HepG2 (cell line): ENCODE data around the gene KCTD1. TPM values are rescaled to one million over a fixed set of nuclear protein-coding genes. Genes with fewer than 3 reads are reported as not detected.

Experiments
- ATAC-seq: fragments of 200-7000 bp; cut with Tn5 transposase; 3 replicates; pipeline ENCODE4 v1.9.1; 2020; ENCODE audit warnings: mild to moderate bottlenecking, moderate library complexity
- BruUV-seq: library from RNA; stranded (reverse); fragments of 400-500 nt; replicated peaks from 2 replicates; lab custom pipeline; 2021; lab: Mats Ljungman, UMichigan
- CTCF ChIA-PET: fragments of 300-600 bp; formaldehyde crosslinking; extraction: SDS; loops from one replicate; lab custom pipeline; 2021; ENCODE audit warnings: low total read pairs, inconsistent platforms, low intra/inter-chr PET ratio; lab: Yijun Ruan, JAX
- POLR2A ChIA-PET: fragments of 350-600 bp; sonication (Branson Sonifier 250); formaldehyde crosslinking; loops from one replicate; lab custom pipeline; 2020; ENCODE audit warnings: antibody characterized with exemption, inconsistent platforms; lab: Yijun Ruan, JAX
- DNase-seq: peaks from one replicate; pipeline ENCODE4 v3.0.0-alpha.2; 2015; ENCODE audit warnings: low spot score
- FAIRE-seq: peaks from 3 replicates; lab custom pipeline; 2011; peaks lifted over from hg19 to GRCh38; lab: Jason Lieb, UNC
- H2AFZ ChIP-seq: one replicate; pipeline ENCODE4 v1.6.1; 2011; ENCODE audit warnings: low read length, inconsistent platforms
- H3K27ac ChIP-seq: fragments of 300-600 bp; 3 replicates; pipeline ENCODE4 v1.8.0; 2011; ENCODE audit warnings: mixed run types, mild to moderate bottlenecking, mixed read lengths, low read length, inconsistent platforms; ENCODE audit not compliant: insufficient read depth; ENCODE audit errors: extremely low read length
- H3K27me3 ChIP-seq, 2 experiments: fragments of 200-600 bp in 1 of 2; 2 replicates in 1 of 2; 3 replicates in 1 of 2; pipeline versions ENCODE4 v1.6.0 to v1.8.0; 2011; ENCODE audit warnings: low read length in 2 of 2, mild to moderate bottlenecking in 2 of 2, moderate library complexity in 2 of 2, inconsistent platforms in 1 of 2; ENCODE audit not compliant: insufficient read depth in 2 of 2, control insufficient read depth in 1 of 2
- H3K36me3 ChIP-seq, 2 experiments: fragments of 200-600 bp in 1 of 2; replicated peaks in 1 of 2; 2 replicates in 1 of 2; 3 replicates in 1 of 2; pipeline versions ENCODE4 v1.5.1 to v1.8.0; 2011; ENCODE audit warnings: low read length in 2 of 2, inconsistent platforms in 1 of 2; ENCODE audit not compliant: insufficient read depth in 2 of 2, control insufficient read depth in 1 of 2
- H3K4me1 ChIP-seq: 2 replicates; pipeline ENCODE4 v1.5.1; 2012; ENCODE audit warnings: low read length, inconsistent platforms; ENCODE audit not compliant: insufficient read depth
- H3K4me2 ChIP-seq: 2 replicates; pipeline ENCODE4 v1.6.0; 2011; ENCODE audit warnings: low read depth, low read length, inconsistent platforms
- H3K4me3 ChIP-seq, 3 experiments: fragments of 200-600 bp in 1 of 3; sonication (generic), shearing (Covaris generic) in 1 of 3; replicated peaks in 1 of 3; 2 replicates each; pipeline ENCODE4 v1.5.1; 2011 to 2016; ENCODE audit warnings: low read length in 3 of 3, inconsistent platforms in 2 of 3, low read depth in 2 of 3, mild to moderate bottlenecking in 2 of 3, control low read depth in 1 of 3, mixed read lengths in 1 of 3; ENCODE audit not compliant: insufficient read depth in 1 of 3
- H3K79me2 ChIP-seq: one replicate; pipeline ENCODE4 v1.6.1; 2011; ENCODE audit warnings: low read length, inconsistent platforms; ENCODE audit not compliant: insufficient read depth
- H3K9ac ChIP-seq: 2 replicates; pipeline ENCODE4 v1.6.0; 2011; ENCODE audit warnings: mild to moderate bottlenecking, low read depth, low read length, inconsistent platforms; ENCODE audit not compliant: insufficient read depth
- H3K9me3 ChIP-seq: 2 replicates; pipeline ENCODE4 v1.5.1; 2012; ENCODE audit warnings: mild to moderate bottlenecking, low read length
- H4K20me1 ChIP-seq: 2 replicates; pipeline ENCODE4 v1.6.0; 2011; ENCODE audit warnings: inconsistent platforms, mild to moderate bottlenecking, low read length, moderate library complexity; ENCODE audit not compliant: insufficient read depth
- CBX1 ChIP-seq: IDR thresholded peaks from one replicate; pipeline ENCODE4 v1.6.1; 2016; ENCODE audit warnings: antibody characterized with exemption, low read depth
- ERF ChIP-seq: IDR thresholded peaks from 2 replicates; pipeline ENCODE4 v1.6.1; 2018; ENCODE audit warnings: missing biosample characterization, missing genetic modification reagents
- MBD4 ChIP-seq: IDR thresholded peaks from 2 replicates; pipeline ENCODE4 v1.6.1; 2012; ENCODE audit warnings: low read length, inconsistent platforms, borderline replicate concordance
- NFKB2 ChIP-seq: sonication (generic); formaldehyde crosslinking; IDR thresholded peaks from 2 replicates; pipeline ENCODE4 v1.4.0; 2020; ENCODE audit warnings: missing genetic modification reagents, borderline replicate concordance
- PPARG ChIP-seq: conservative IDR thresholded peaks from 2 replicates; pipeline ENCODE4 v1.6.1; 2016; ENCODE audit warnings: missing biosample characterization, missing genetic modification reagents
- SNAPC4 ChIP-seq: sonication (generic); formaldehyde crosslinking; IDR thresholded peaks from 2 replicates; pipeline ENCODE4 v1.4.0; 2020; ENCODE audit warnings: mild to moderate bottlenecking, missing genetic modification reagents
- TFE3 ChIP-seq: IDR thresholded peaks from 2 replicates; pipeline ENCODE4 v1.6.1; 2016
- ZBTB38 ChIP-seq: sonication (generic); formaldehyde crosslinking; IDR thresholded peaks from 2 replicates; pipeline ENCODE4 v1.5.1; 2020; ENCODE audit warnings: mild to moderate bottlenecking, missing genetic modification reagents
- ZFYVE20 ChIP-seq: sonication (generic); formaldehyde crosslinking; IDR thresholded peaks from 2 replicates; pipeline ENCODE4 v1.8.0; 2023; ENCODE audit warnings: low read depth, mild to moderate bottlenecking, moderate library complexity, missing genetic modification reagents, borderline replicate concordance
- WGBS: methylation state at CpG from one replicate; pipeline ENCODE4 v1.1.6; 2017; ENCODE audit warnings: low lambda C conversion rate; 5-methylcytosine and 5-hydroxymethylcytosine counted together
- in situ Hi-C: cut with HindIII; loops from 2 replicates; pipeline ENCODE4 v1.10.0; 2017; ENCODE audit warnings: low pct_unique_long_range_greater_than_20kb; ENCODE audit not compliant: extremely low pct_ligation_motif_present
- intact Hi-C: fragments of 100-400 bp; cut with micrococcal nuclease; formaldehyde crosslinking; loops from one replicate; pipeline ENCODE4 v1.10.0; 2022; ENCODE audit not compliant: unreplicated experiment
- polyA plus RNA-seq, 8 experiments: library from polyadenylated mRNA; depleted of rRNA in 3 of 8; stranded (reverse) in 7 of 8; unstranded in 1 of 8; fragments of >200 nt; fragmentation: Illumina TruSeq in 4 of 8; extraction: Trizol in 4 of 8; gene quantifications; 2 replicates each; pipeline versions ENCODE4 v1.2.1 to v1.2.3, GENCODE V29; 2011 to 2016; ENCODE audit warnings: low read depth in 4 of 8, missing spikeins in 1 of 8, mixed read lengths in 1 of 8; ENCODE audit not compliant: insufficient read depth in 1 of 8
- total RNA-seq, 5 experiments: library from RNA; depleted of rRNA; stranded (reverse); fragments of >200 nt; fragmentation: Illumina TruSeq; extraction: Trizol; gene quantifications; 2 replicates each; pipeline ENCODE4 v1.2.3, GENCODE V29; 2016; ENCODE audit warnings: low read depth in 1 of 5

The KCTD1 gene
- total and polyA plus RNA-seq, 2 of the 13 experiments (the other 11 are each of a cell fraction or from before 2014, with no cell fraction given), result 2.7 to 6.8 TPM

GRCh38 chr18:26448714-26449159 lies 99.6 kb downstream of the KCTD1 start:
- intact Hi-C loops, result no loop called here
- Histone ChIP-seq H3K4me3 (no peak overlapping the region), H3K4me1 (no peaks in the 10 kb centered on the region), H4K20me1 (no peaks in the 10 kb centered on the region), H3K27me3 (peaks cover 0 to 6% of the 10 kb centered on the region in 2 experiments; a peak in 2 of 5 replicates), H3K9me3 (no peaks in the 10 kb centered on the region), H3K4me2 (no peak overlapping the region), H3K79me2 (no peaks in the 10 kb centered on the region), H3K9ac (no peak overlapping the region), H3K27ac (no peak overlapping the region), H3K36me3 (no peaks in the 10 kb centered on the region), H2AFZ (no peak overlapping the region)
- CTCF ChIA-PET, result no interaction called here
- in situ Hi-C loops, result loop anchor here (25.0 kb wide), 1 partner anchor 89 kb away; the partner anchor contains the start of gene KCTD1
- no peak for DNase-seq
- POLR2A ChIA-PET, result no interaction called here
- no peak for FAIRE-seq
- no peak for ATAC-seq
- no peak for TF ChIP-seq ERF (CRISPR knock-in tag)
- TF ChIP-seq ZBTB38 (CRISPR knock-in tag), result no peak
- TF ChIP-seq SNAPC4 (CRISPR knock-in tag), result no peak
- no peak for TF ChIP-seq TFE3 (CRISPR knock-in tag)
- TF ChIP-seq PPARG (CRISPR knock-in tag), result no peak
- no peak for TF ChIP-seq ZFYVE20
- no peak for TF ChIP-seq NFKB2 (CRISPR knock-in tag)
- no peak for TF ChIP-seq CBX1
- TF ChIP-seq MBD4, result no peak
- WGBS, result 65% methylated on average over 8 of the region's 8 CpGs
- BruUV-seq, result no TSS peak
